HCT116 (cell line): ENCODE data around the gene METTL24. TPM values are rescaled to one million over a fixed set of nuclear protein-coding genes. Genes with fewer than 3 reads are reported as not detected.

ENCODE experiments used
- ATAC-seq: fragments of 200-7000 bp; cut with Tn5 transposase; 2 replicates; pipeline ENCODE4 v1.9.1; 2020; ENCODE audit warnings: mild to moderate bottlenecking, moderate library complexity
- BruUV-seq: library from RNA; stranded (reverse); fragments of 400-500 nt; replicated peaks from 2 replicates; lab custom pipeline; 2021; lab: Mats Ljungman, UMichigan
- CTCF ChIA-PET: fragments of 300-600 bp; sonication (Branson Sonifier 250); formaldehyde crosslinking; loops from one replicate; lab custom pipeline; 2021; ENCODE audit warnings: antibody characterized with exemption; lab: Charles Lee
- POLR2A ChIA-PET: fragments of 300-600, 350-600 bp; sonication (Branson Sonifier 250); formaldehyde crosslinking; loops from one replicate; lab custom pipeline; 2021; ENCODE audit warnings: antibody characterized with exemption; lab: Charles Lee
- RAD21 ChIA-PET, 2 experiments: fragments of 300-600 bp; sonication (Branson Sonifier 250); formaldehyde crosslinking; loops; one replicate each; lab custom pipeline; 2023; ENCODE audit warnings: low total read pairs in 2 of 2; ENCODE audit not compliant: uncharacterized antibody in 2 of 2, unreplicated experiment in 2 of 2, low non-redundant PET in 1 of 2; lab: Charles Lee
- DNase-seq: peaks from one replicate; pipeline ENCODE4 v3.0.0-alpha.2; 2010; ENCODE audit warnings: low read depth, low spot score
- H2AFZ ChIP-seq: fragments of 200-600 bp; shearing (Covaris generic), sonication (generic); 2 replicates; pipeline ENCODE4 v1.6.1; 2017; ENCODE audit warnings: low read depth, mixed run types, mixed read lengths, antibody characterized with exemption, low read length; ENCODE audit not compliant: poor library complexity, severe bottlenecking
- H3K27ac ChIP-seq: 2 replicates; pipeline ENCODE4 v1.5.1; 2012; ENCODE audit warnings: low read depth, low read length
- H3K27me3 ChIP-seq: fragments of 200-600 bp; sonication (generic); 2 replicates; pipeline ENCODE4 v1.6.1; 2016; ENCODE audit warnings: mixed run types, low read length, mixed read lengths; ENCODE audit not compliant: insufficient read depth
- H3K36me3 ChIP-seq, 2 experiments: fragments of 200-500 bp in 1 of 2; fragments of 200-600 bp in 1 of 2; sonication (Bioruptor generic) in 1 of 2; sonication (generic) in 1 of 2; 2 replicates each; pipeline versions ENCODE4 v1.5.1 to v1.6.1; 2014 to 2016; ENCODE audit warnings: low read length in 2 of 2, inconsistent platforms in 1 of 2, mixed read lengths in 1 of 2, mixed run types in 1 of 2; ENCODE audit not compliant: insufficient read depth in 2 of 2, control insufficient read depth in 1 of 2
- H3K4me1 ChIP-seq, 2 experiments: fragments of 200-600 bp in 1 of 2; sonication (generic) in 1 of 2; 2 replicates each; pipeline versions ENCODE4 v1.5.1 to v1.6.1; 2012 to 2017; ENCODE audit warnings: low read length in 2 of 2, inconsistent platforms in 1 of 2, mild to moderate bottlenecking in 1 of 2, mixed read lengths in 1 of 2, mixed run types in 1 of 2, moderate library complexity in 1 of 2; ENCODE audit not compliant: insufficient read depth in 2 of 2, control insufficient read depth in 1 of 2
- H3K4me2 ChIP-seq: fragments of 200-600 bp; sonication (generic); 2 replicates; pipeline ENCODE4 v1.6.1; 2017; ENCODE audit warnings: mixed run types, low read length, mixed read lengths
- H3K4me3 ChIP-seq, 2 experiments: fragments of 200-600 bp in 1 of 2; sonication (generic) in 1 of 2; replicated peaks in 1 of 2; 2 replicates each; pipeline ENCODE4 v1.5.1; 2011 to 2016; ENCODE audit warnings: low read length in 2 of 2, control low read depth in 1 of 2, low read depth in 1 of 2, mild to moderate bottlenecking in 1 of 2, mixed read lengths in 1 of 2, mixed run types in 1 of 2
- H3K79me2 ChIP-seq: fragments of 200-600 bp; sonication (generic); 2 replicates; pipeline ENCODE4 v1.6.1; 2017; ENCODE audit warnings: mild to moderate bottlenecking, mixed run types, low read length, moderate library complexity, mixed read lengths; ENCODE audit not compliant: insufficient read depth
- H3K9ac ChIP-seq: fragments of 200-600 bp; sonication (generic); 2 replicates; pipeline ENCODE4 v1.6.1; 2016; ENCODE audit warnings: low read length, mixed read lengths
- H3K9me2 ChIP-seq: fragments of 200-600 bp; sonication (generic), shearing (Covaris generic); 2 replicates; pipeline ENCODE4 v1.6.1; 2017; ENCODE audit warnings: mixed run types, mild to moderate bottlenecking, moderate library complexity; ENCODE audit not compliant: insufficient read depth
- H3K9me3 ChIP-seq, 2 experiments: fragments of 200-500 bp in 1 of 2; fragments of 200-600 bp in 1 of 2; sonication (Bioruptor generic) in 1 of 2; sonication (generic) in 1 of 2; 2 replicates each; pipeline ENCODE4 v1.6.1; 2014 to 2017; ENCODE audit warnings: low read length in 2 of 2, mixed read lengths in 2 of 2, inconsistent platforms in 1 of 2, low read depth in 1 of 2, mild to moderate bottlenecking in 1 of 2, mixed run types in 1 of 2, moderate library complexity in 1 of 2; ENCODE audit not compliant: control insufficient read depth in 1 of 2, insufficient read depth in 1 of 2
- H4K20me1 ChIP-seq: fragments of 200-600 bp; sonication (generic), shearing (Covaris generic); 2 replicates; pipeline ENCODE4 v1.6.1; 2017; ENCODE audit warnings: mixed run types, mild to moderate bottlenecking, moderate library complexity; ENCODE audit not compliant: insufficient read depth
- CEBPB ChIP-seq: IDR thresholded peaks from 2 replicates; pipeline ENCODE4 v1.6.1; 2012; ENCODE audit warnings: low read depth
- CTCF ChIP-seq, 3 experiments: fragments of 200-600 bp in 1 of 3; sonication (generic) in 1 of 3; IDR thresholded peaks in 2 of 3; conservative IDR thresholded peaks in 1 of 3; 2 replicates each; pipeline ENCODE4 v1.5.1; 2012 to 2017; ENCODE audit warnings: low read depth in 2 of 3, low read length in 2 of 3, antibody characterized with exemption in 1 of 3, borderline replicate concordance in 1 of 3, control low read depth in 1 of 3, mild to moderate bottlenecking in 1 of 3, mixed read lengths in 1 of 3, mixed run types in 1 of 3, moderate library complexity in 1 of 3; ENCODE audit not compliant: insufficient read depth in 1 of 3
- EZH2phosphoT487 ChIP-seq: fragments of 200-600 bp; IDR thresholded peaks from 2 replicates; pipeline ENCODE4 v1.6.1; 2018; ENCODE audit warnings: antibody characterized with exemption, borderline replicate concordance
- JUND ChIP-seq: IDR thresholded peaks from 2 replicates; pipeline ENCODE4 v1.6.1; 2012
- MAX ChIP-seq: IDR thresholded peaks from 2 replicates; pipeline ENCODE4 v1.6.1; 2012
- RAD21 ChIP-seq: IDR thresholded peaks from 2 replicates; pipeline ENCODE4 v1.6.1; 2012; ENCODE audit warnings: low read depth, mild to moderate bottlenecking
- SRF ChIP-seq: IDR thresholded peaks from 2 replicates; pipeline ENCODE4 v1.6.1; 2012; ENCODE audit warnings: low read depth
- ZBTB33 ChIP-seq: IDR thresholded peaks from 2 replicates; pipeline ENCODE4 v1.6.1; 2011; ENCODE audit warnings: mild to moderate bottlenecking, low read length, moderate library complexity; ENCODE audit not compliant: insufficient replicate concordance; ENCODE audit errors: extremely low read depth
- ZNF274 ChIP-seq: fragments of 200-500 bp; sonication (Bioruptor generic); IDR thresholded peaks from 2 replicates; pipeline ENCODE4 v1.6.1; 2014; ENCODE audit warnings: mild to moderate bottlenecking, low read depth, low read length, inconsistent platforms
- intact Hi-C: fragments of 100-400 bp; cut with micrococcal nuclease; formaldehyde crosslinking; loops from 2 replicates; pipeline ENCODE4 v1.10.0; 2022
- total RNA-seq: library from RNA; stranded (reverse); gene quantifications from one replicate; pipeline ENCODE4 v1.2.1, GENCODE V29; 2021; ENCODE audit not compliant: unreplicated experiment

The METTL24 gene
- total RNA-seq, 1 experiment from 2014 or later, result not detected

GRCh38 chr6:110317189-110317588, 41.0 kb downstream of the METTL24 start:
- Histone ChIP-seq H3K4me3 (no peak overlapping the region), H3K9ac (no peak overlapping the region), H3K4me2 (no peak overlapping the region), H3K9me3 (no peaks in the 10 kb centered on the region), H3K4me1 (no peaks in the 10 kb centered on the region), H3K9me2 (no peaks in the 10 kb centered on the region), H3K27me3 (peaks cover 16% of the 10 kb centered on the region; the same call in 1 of the 2 replicates), H3K79me2 (no peaks in the 10 kb centered on the region), H2AFZ (no peak overlapping the region), H3K27ac (no peak overlapping the region), H3K36me3 (no peaks in the 10 kb centered on the region), H4K20me1 (no peaks in the 10 kb centered on the region)
- CTCF ChIA-PET, result no interaction called here
- TF ChIP-seq ZNF274 (no peak), ZBTB33 (no peak), JUND (no peak), RAD21 (no peak), EZH2phosphoT487 (no peak), CTCF (IDR thresholded peaks at IDR 0.05 in 2 of 3, conservative IDR thresholded peaks at IDR 0.05 in 1 of 3; ENCODE audit: borderline replicate concordance in 1 of 3, insufficient read depth in 1 of 3, low read depth in 2 of 3, low read length in 2 of 3) (no peak), SRF (no peak), MAX (no peak), CEBPB (no peak)
- RAD21 ChIA-PET, result no interaction called here
- no peak for ATAC-seq
- DNase-seq, result no peak
- no TSS peak for BruUV-seq
- POLR2A ChIA-PET, result no interaction called here
- intact Hi-C loops, result no loop called here
